GM12878 (cell line): ENCODE measurements around the gene FXYD3. TPM values are rescaled to one million over a fixed set of nuclear protein-coding genes. Genes with fewer than 3 reads are reported as not detected.

ENCODE experiments used
- ATAC-seq: fragments of 200-7000 bp; cut with Tn5 transposase; 3 replicates; pipeline ENCODE4 v1.9.1; 2020; ENCODE audit warnings: mild to moderate bottlenecking, moderate library complexity
- BruUV-seq: library from RNA; stranded (reverse); fragments of 400-500 nt; replicated peaks from 2 replicates; lab custom pipeline; 2021; lab: Mats Ljungman, UMichigan
- CTCF ChIA-PET: fragments of 300-600 bp; sonication (Branson Sonifier 250); formaldehyde crosslinking; extraction: SDS; loops from one replicate; lab custom pipeline; 2021; ENCODE audit warnings: inconsistent platforms; lab: Yijun Ruan, JAX
- POLR2A ChIA-PET: fragments of 350-600 bp; formaldehyde crosslinking; extraction: SDS; loops from one replicate; lab custom pipeline; 2021; ENCODE audit warnings: inconsistent platforms; lab: Charles Lee
- RAD21 ChIA-PET: fragments of 300-600 bp; sonication (Branson Sonifier 250); formaldehyde crosslinking; loops from one replicate; lab custom pipeline; 2023; ENCODE audit warnings: antibody characterized with exemption; ENCODE audit not compliant: unreplicated experiment; lab: Charles Lee
- SMC1A ChIA-PET: fragments of 300-600 bp; sonication (Branson Sonifier 250); formaldehyde crosslinking; loops from one replicate; lab custom pipeline; 2023; ENCODE audit not compliant: unreplicated experiment, uncharacterized antibody; lab: Charles Lee
- DNase-seq: peaks from one replicate; pipeline ENCODE4 v3.0.0-alpha.2; 2011; ENCODE audit warnings: low read depth, low spot score
- FAIRE-seq: peaks from 3 replicates; lab custom pipeline; 2011; peaks lifted over from hg19 to GRCh38; lab: Jason Lieb, UNC
- H2AFZ ChIP-seq: 2 replicates; pipeline ENCODE4 v1.6.0; 2011; ENCODE audit warnings: low read depth, low read length, control low read depth; ENCODE audit not compliant: control insufficient read depth
- H3K27ac ChIP-seq: 2 replicates; pipeline ENCODE4 v1.5.1; 2011; ENCODE audit warnings: control low read depth; ENCODE audit not compliant: control insufficient read depth, insufficient read depth
- H3K27me3 ChIP-seq, 2 experiments: replicated peaks in 1 of 2; 2 replicates each; pipeline versions ENCODE4 v1.6.0 to v1.6.1; 2011; ENCODE audit warnings: low read length in 1 of 2; ENCODE audit not compliant: control insufficient read depth in 2 of 2, insufficient read depth in 2 of 2
- H3K36me3 ChIP-seq, 2 experiments: 2 replicates each; pipeline ENCODE4 v1.5.1; 2011; ENCODE audit warnings: low read length in 1 of 2; ENCODE audit not compliant: control insufficient read depth in 2 of 2, insufficient read depth in 2 of 2
- H3K4me1 ChIP-seq: 2 replicates; pipeline ENCODE4 v1.6.1; 2011; ENCODE audit warnings: mild to moderate bottlenecking, low read length, moderate library complexity, mixed read lengths; ENCODE audit not compliant: control insufficient read depth, insufficient read depth
- H3K4me2 ChIP-seq: 2 replicates; pipeline ENCODE4 v1.6.0; 2011; ENCODE audit warnings: control low read depth; ENCODE audit not compliant: control insufficient read depth, insufficient read depth
- H3K4me3 ChIP-seq: fragments of 200-600 bp; sonication (generic); 2 replicates; pipeline ENCODE4 v1.5.1; 2016
- H3K79me2 ChIP-seq: 2 replicates; pipeline ENCODE4 v1.6.0; 2011; ENCODE audit warnings: low read length; ENCODE audit not compliant: control insufficient read depth, insufficient read depth
- H3K9ac ChIP-seq: 2 replicates; pipeline ENCODE4 v1.8.0; 2011; ENCODE audit warnings: low read length, control low read depth, mixed read lengths; ENCODE audit not compliant: control insufficient read depth, insufficient read depth
- H3K9me3 ChIP-seq: replicated peaks from 3 replicates; pipeline ENCODE4 v1.5.1; 2011; ENCODE audit warnings: mild to moderate bottlenecking, low read length; ENCODE audit not compliant: control insufficient read depth, insufficient read depth
- H4K20me1 ChIP-seq: 2 replicates; pipeline ENCODE4 v1.6.0; 2011; ENCODE audit not compliant: control insufficient read depth, insufficient read depth
- E2F4 ChIP-seq: IDR thresholded peaks from 2 replicates; pipeline ENCODE4 v1.6.1; 2012; ENCODE audit warnings: low read depth, low read length, improper control_type of control experiment
- EGR1 ChIP-seq, 2 experiments: IDR thresholded peaks; 1 replicate in 1 of 2; 2 replicates in 1 of 2; pipeline ENCODE4 v1.6.1; 2011 to 2012; ENCODE audit warnings: low read depth in 2 of 2, low read length in 2 of 2, borderline replicate concordance in 1 of 2, mild to moderate bottlenecking in 1 of 2, moderate library complexity in 1 of 2
- MLLT1 ChIP-seq: fragments of 450-650 bp; IDR thresholded peaks from 2 replicates; pipeline ENCODE4 v1.6.1; 2016; ENCODE audit warnings: mild to moderate bottlenecking
- MTA2 ChIP-seq: fragments of 450-650 bp; IDR thresholded peaks from 2 replicates; pipeline ENCODE4 v1.6.1; 2016; ENCODE audit warnings: low read depth, mild to moderate bottlenecking, moderate library complexity
- MTA3 ChIP-seq: IDR thresholded peaks from 2 replicates; pipeline ENCODE4 v1.6.1; 2012; ENCODE audit warnings: low read length, inconsistent platforms, borderline replicate concordance
- PBX3 ChIP-seq: IDR thresholded peaks from 2 replicates; pipeline ENCODE4 v1.6.1; 2011; ENCODE audit warnings: mild to moderate bottlenecking, low read depth, low read length, moderate library complexity; ENCODE audit not compliant: insufficient replicate concordance
- PKNOX1 ChIP-seq: fragments of 450-650 bp; IDR thresholded peaks from 2 replicates; pipeline ENCODE4 v1.6.1; 2016; ENCODE audit warnings: mild to moderate bottlenecking
- RFX5 ChIP-seq: IDR thresholded peaks from 2 replicates; pipeline ENCODE4 v1.6.1; 2011; ENCODE audit warnings: low read depth, low read length, improper control_type of control experiment
- SMC3 ChIP-seq: IDR thresholded peaks from 2 replicates; pipeline ENCODE4 v1.6.1; 2011; ENCODE audit warnings: low read length, improper control_type of control experiment, borderline replicate concordance
- SP1 ChIP-seq: IDR thresholded peaks from one replicate; pipeline ENCODE4 v1.6.1; 2011; ENCODE audit warnings: low read depth, low read length
- SPI1 ChIP-seq: IDR thresholded peaks from 2 replicates; pipeline ENCODE4 v1.6.1; 2011; ENCODE audit warnings: low read depth, mild to moderate bottlenecking, low read length, moderate library complexity, borderline replicate concordance; ENCODE audit not compliant: insufficient read depth
- YBX1 ChIP-seq: fragments of 450-650 bp; IDR thresholded peaks from 2 replicates; pipeline ENCODE4 v1.6.1; 2016; ENCODE audit warnings: antibody characterized with exemption
- YY1 ChIP-seq: IDR thresholded peaks from 2 replicates; pipeline ENCODE4 v1.6.1; 2011; ENCODE audit warnings: low read depth, mild to moderate bottlenecking, low read length
- WGBS: methylation state at CpG from one replicate; pipeline ENCODE4 v1.1.6; 2016; ENCODE audit warnings: low lambda C conversion rate; ENCODE audit not compliant: insufficient replicate concordance, insufficient coverage; ENCODE audit errors: missing lambda C conversion rate; 5-methylcytosine and 5-hydroxymethylcytosine counted together
- in situ Hi-C: fragments of 300-500 bp; cut with MboI; formaldehyde crosslinking; loops from 9 replicates; pipeline ENCODE4 v1.14.3; 2018; ENCODE audit warnings: mixed read lengths
- intact Hi-C: fragments of 100-400 bp; cut with micrococcal nuclease; formaldehyde crosslinking; loops from one replicate; pipeline ENCODE4 v1.14.2; 2022; ENCODE audit not compliant: unreplicated experiment
- polyA plus RNA-seq, 11 experiments: library from polyadenylated mRNA; depleted of rRNA in 4 of 11; unstranded in 6 of 11; stranded (reverse) in 5 of 11; fragments of >200 nt; fragmentation: Nextera tagmentation in 4 of 11; fragmentation: Illumina TruSeq in 1 of 11; extraction: Ambion mirVana in 4 of 11; extraction: Trizol in 1 of 11; gene quantifications; 1 replicate in 1 of 11; 2 replicates in 10 of 11; pipeline versions ENCODE4 v1.2.1 to v1.2.3, GENCODE V29; 2011 to 2016; ENCODE audit warnings: inconsistent platforms in 2 of 11, missing spikeins in 2 of 11, low read depth in 1 of 11
- total RNA-seq, 4 experiments: library from RNA; depleted of rRNA in 3 of 4; stranded (reverse); fragments of >200 nt in 3 of 4; fragmentation: Illumina TruSeq in 1 of 4; extraction: Trizol in 1 of 4; gene quantifications; 2 replicates each; pipeline versions ENCODE4 v1.2.1 to v1.2.3, GENCODE V29; 2013 to 2021
- TF ChIP-seq, protein P1 (sequence below), 3 experiments: IDR thresholded peaks in 2 of 3; conservative IDR thresholded peaks in 1 of 3; 2 replicates each; pipeline ENCODE4 v1.5.1; 2011; ENCODE audit warnings: low read depth in 3 of 3, low read length in 3 of 3, mild to moderate bottlenecking in 3 of 3, control low read depth in 2 of 3, moderate library complexity in 2 of 3, inconsistent platforms in 1 of 3, mixed read lengths in 1 of 3; ENCODE audit not compliant: control insufficient read depth in 2 of 3, insufficient read depth in 1 of 3; ENCODE audit errors: extremely low read depth in 1 of 3
- TF ChIP-seq, protein P2 (sequence below): IDR thresholded peaks from 2 replicates; pipeline ENCODE4 v1.6.1; 2012; ENCODE audit warnings: low read depth, low read length, improper control_type of control experiment

The FXYD3 gene
- total and polyA plus RNA-seq, 10 of the 15 experiments (the other 5 are each of a cell fraction or from before 2014, with no cell fraction given) = 0.09 to 0.44 TPM; not detected in 8

- Histone ChIP-seq H2AFZ (no peak overlapping the region), H4K20me1 (no peaks in the 10 kb centered on the region), H3K4me3 (no peak overlapping the region), H3K4me2 (no peak overlapping the region), H3K79me2 (no peaks in the 10 kb centered on the region), H3K4me1 (peaks cover 4% of the 10 kb centered on the region; the same call in 1 of the 2 replicates), H3K27me3 (no peaks in the 10 kb centered on the region), H3K27ac (no peak overlapping the region), H3K9me3 (no peaks in the 10 kb centered on the region), H3K9ac (no peak overlapping the region), H3K36me3 (no peaks in the 10 kb centered on the region)
- DNase-seq = no peak
- ChIA-PET SMC1A (interaction anchor here (0.6 to 3.8 kb wide), 11 partner anchors 11 to 120 kb away, joined by 3 to 30 read pairs (median 4); partner anchors contain the start of gene FXYD3), CTCF (interaction anchor here (0.7 to 5.0 kb wide), 28 partner anchors 8 to 135 kb away, joined by 3 to 75 read pairs (median 4); partner anchors contain the start of genes FXYD3 and GRAMD1A), RAD21 (interaction anchor here (0.6 to 3.0 kb wide), 10 partner anchors 11 to 91 kb away, joined by 3 to 30 read pairs (median 4); partner anchors contain the start of gene FXYD5), POLR2A (interaction anchor here (1.0 to 1.3 kb wide), 2 partner anchors 12 to 69 kb away, joined by 3 read pairs; no protein-coding TSS in a partner anchor)
- no peak for FAIRE-seq
- WGBS = 3% methylated on average over 6 of the region's 7 CpGs
- intact Hi-C loops = loop anchor here (1.0 to 10.0 kb wide), 3 partner anchors 21 to 161 kb away; no protein-coding TSS in a partner anchor
- in situ Hi-C loops = loop anchor here (5.0 kb wide), 1 partner anchor 68 kb away; no protein-coding TSS in a partner anchor
- ATAC-seq = peak; percentile 97
- no TSS peak for BruUV-seq
- TF ChIP-seq E2F4 (no peak), EGR1 (IDR thresholded peaks at IDR 0.05; ENCODE audit: borderline replicate concordance in 1 of 2, low read depth in 2 of 2, low read length in 2 of 2) (no peak), MTA3 (no peak), YBX1 (no peak), YY1 (0 out of 2 replicates have a peak, but pooled peaks have one; percentile 54), SMC3 (peak; percentile 87), PKNOX1 (peak; percentile 39; the same call in 1 of the 2 replicates), RFX5 (no peak), SPI1 (no peak), SP1 (no peak), MLLT1 (no peak), PBX3 (no peak), MTA2 (peak; percentile 22; the same call in 1 of the 2 replicates)
- TF ChIP-seq, protein P1, sequence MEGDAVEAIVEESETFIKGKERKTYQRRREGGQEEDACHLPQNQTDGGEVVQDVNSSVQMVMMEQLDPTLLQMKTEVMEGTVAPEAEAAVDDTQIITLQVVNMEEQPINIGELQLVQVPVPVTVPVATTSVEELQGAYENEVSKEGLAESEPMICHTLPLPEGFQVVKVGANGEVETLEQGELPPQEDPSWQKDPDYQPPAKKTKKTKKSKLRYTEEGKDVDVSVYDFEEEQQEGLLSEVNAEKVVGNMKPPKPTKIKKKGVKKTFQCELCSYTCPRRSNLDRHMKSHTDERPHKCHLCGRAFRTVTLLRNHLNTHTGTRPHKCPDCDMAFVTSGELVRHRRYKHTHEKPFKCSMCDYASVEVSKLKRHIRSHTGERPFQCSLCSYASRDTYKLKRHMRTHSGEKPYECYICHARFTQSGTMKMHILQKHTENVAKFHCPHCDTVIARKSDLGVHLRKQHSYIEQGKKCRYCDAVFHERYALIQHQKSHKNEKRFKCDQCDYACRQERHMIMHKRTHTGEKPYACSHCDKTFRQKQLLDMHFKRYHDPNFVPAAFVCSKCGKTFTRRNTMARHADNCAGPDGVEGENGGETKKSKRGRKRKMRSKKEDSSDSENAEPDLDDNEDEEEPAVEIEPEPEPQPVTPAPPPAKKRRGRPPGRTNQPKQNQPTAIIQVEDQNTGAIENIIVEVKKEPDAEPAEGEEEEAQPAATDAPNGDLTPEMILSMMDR (IDR thresholded peaks at IDR 0.05 in 2 of 3, conservative IDR thresholded peaks at IDR 0.05 in 1 of 3; ENCODE audit: control insufficient read depth in 2 of 3, extremely low read depth in 1 of 3, insufficient read depth in 1 of 3, low read depth in 3 of 3, low read length in 3 of 3) = peak; percentile 78 to 92 (median 84)
- TF ChIP-seq, protein P2, sequence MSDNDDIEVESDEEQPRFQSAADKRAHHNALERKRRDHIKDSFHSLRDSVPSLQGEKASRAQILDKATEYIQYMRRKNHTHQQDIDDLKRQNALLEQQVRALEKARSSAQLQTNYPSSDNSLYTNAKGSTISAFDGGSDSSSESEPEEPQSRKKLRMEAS = no peak
These were observed 19.8 kb downstream of the FXYD3 start for GRCh38 chr19:35135389-35135909.
